AG09309 (cell line): ENCODE data around the gene COPZ2.
"Not testable (repeated sequence)": the region's sequence is repeated elsewhere in the genome, so short reads cannot be mapped to it uniquely, and the experiment has no call there.

Experiments used
- DNase-seq: peaks from one replicate; pipeline ENCODE4 v3.0.0-alpha.2; 2010; ENCODE audit warnings: low read depth
- H3K4me3 ChIP-seq: 2 replicates; pipeline ENCODE4 v1.5.1; 2011; ENCODE audit warnings: mild to moderate bottlenecking, low read depth, low read length, moderate library complexity; ENCODE audit not compliant: control insufficient read depth
- CTCF ChIP-seq: IDR thresholded peaks from 2 replicates; pipeline ENCODE4 v1.5.1; 2011; ENCODE audit warnings: mild to moderate bottlenecking, low read depth, low read length, inconsistent platforms; ENCODE audit not compliant: insufficient read depth, control insufficient read depth; ENCODE audit errors: missing control alignments

COPZ2 gene

GRCh38 chr17:48037036-48037837 lies at the start of gene COPZ2:
TSS of gene COPZ2 (minus strand) at chr17:48037797. CDS start at chr17:48037777, 20 bp downstream.
- peak; percentile 78 for TF ChIP-seq CTCF
- no peak for DNase-seq
- peak within 1 kb of the TSS; percentile 64 for H3K4me3 ChIP-seq

- DNase-seq = no peak
- no peak overlapping the region for H3K4me3 ChIP-seq
- no peak for TF ChIP-seq CTCF
Measured at GRCh38 chr17:48084932-48085331, 47.3 kb upstream of the COPZ2 start.

- DNase-seq = no peak
- no peak for TF ChIP-seq CTCF
- H3K4me3 ChIP-seq = no peak overlapping the region
Measured at GRCh38 chr17:48081858-48082257, 44.3 kb upstream of the COPZ2 start.

GRCh38 chr17:48077152-48077551 lies 39.6 kb upstream of the COPZ2 start:
- H3K4me3 ChIP-seq, DNase-seq: not testable (repeated sequence)

- peak; percentile 82 for TF ChIP-seq CTCF
- DNase-seq = peak; percentile 56
- no peak overlapping the region for H3K4me3 ChIP-seq
Measured at GRCh38 chr17:48074322-48075081, 36.9 kb upstream of the COPZ2 start.

GRCh38 chr17:48073566-48074094 lies 36.0 kb upstream of the COPZ2 start:
- not testable (repeated sequence) for DNase-seq, H3K4me3 ChIP-seq

GRCh38 chr17:48072811-48073210 lies 35.2 kb upstream of the COPZ2 start:
- not testable (repeated sequence) for H3K4me3 ChIP-seq, DNase-seq

- TF ChIP-seq CTCF = no peak
Measured at GRCh38 chr17:48071654-48072053, 34.1 kb upstream of the COPZ2 start.

More at GRCh38 chr17:48071654-48072053, 34.1 kb upstream of the COPZ2 start:
- H3K4me3 ChIP-seq = no peak overlapping the region
- no peak for DNase-seq
